ENCODE results near the gene TGFA. TPM values are rescaled to one million over a fixed set of nuclear protein-coding genes. Genes with fewer than 3 reads are reported as not detected.

TGFA gene
- total RNA-seq, 1 experiment from 2014 or later, result 2.5 TPM

- Mint-ChIP-seq H3K4me1 (peaks cover 4% of the 10 kb centered on the region; the same call in 1 of the 2 replicates), H3K27ac (no peak overlapping the region), H3K36me3 (no peaks in the 10 kb centered on the region), H3K9me3 (peaks cover 5% of the 10 kb centered on the region; the same call in 1 of the 2 replicates), H3K4me3 (no peak overlapping the region), H3K27me3 (ENCODE audit: low read depth) (peaks cover 47% of the 10 kb centered on the region)
- CTCF ChIA-PET, result interaction anchor here (0.6 kb wide), 1 partner anchor 173 kb away, joined by 3 read pairs; no protein-coding TSS in a partner anchor
- TF ChIP-seq NR3C1 (CRISPR knock-in tag; conservative IDR thresholded peaks at IDR 0.05; ENCODE audit: low read depth) (no peak), FOXJ3 (CRISPR knock-in tag; IDR thresholded peaks at IDR 0.05; ENCODE audit: borderline replicate concordance) (no peak), CTCF (IDR thresholded peaks at IDR 0.05) (no peak), ZNF423 (CRISPR knock-in tag; IDR thresholded peaks at IDR 0.05) (no peak), ATF6 (CRISPR knock-in tag; IDR thresholded peaks at IDR 0.05) (no peak)
- POLR2A ChIA-PET, result no interaction called here
- DNase-seq (ENCODE audit: low spot score) (no peak), ATAC-seq (no peak)
Measured at GRCh38 chr2:70469961-70470360, 83.7 kb downstream of the TGFA start.

GRCh38 chr2:70469435-70469834, 84.2 kb downstream of the TGFA start:
- H3K27ac Mint-ChIP-seq, result no peak overlapping the region
- POLR2A ChIA-PET, result no interaction called here
- TF ChIP-seq ZMAT4 (CRISPR knock-in tag; IDR thresholded peaks at IDR 0.05) (no peak), AFF4 (CRISPR knock-in tag; IDR thresholded peaks at IDR 0.05; ENCODE audit: borderline replicate concordance) (no peak), TEAD1 (CRISPR knock-in tag; IDR thresholded peaks at IDR 0.05) (no peak), ZNF512 (CRISPR knock-in tag; IDR thresholded peaks at IDR 0.05; ENCODE audit: borderline replicate concordance) (no peak), ZNF317 (CRISPR knock-in tag; IDR thresholded peaks at IDR 0.05; ENCODE audit: borderline replicate concordance, low read depth) (no peak), FOXP4 (CRISPR knock-in tag; IDR thresholded peaks at IDR 0.05) (no peak), CTCF (IDR thresholded peaks at IDR 0.05) (no peak), SMAD3 (CRISPR knock-in tag; IDR thresholded peaks at IDR 0.05; ENCODE audit: borderline replicate concordance) (no peak), CDX4 (CRISPR knock-in tag; IDR thresholded peaks at IDR 0.05; ENCODE audit: borderline replicate concordance) (no peak), ZNF121 (CRISPR knock-in tag; IDR thresholded peaks at IDR 0.05) (no peak), ELF4 (CRISPR knock-in tag; IDR thresholded peaks at IDR 0.05; ENCODE audit: low read depth) (no peak)

More at GRCh38 chr2:70469435-70469834, 84.2 kb downstream of the TGFA start:
- DNase-seq (ENCODE audit: low spot score) (no peak), ATAC-seq (no peak)
- CTCF ChIA-PET, result no interaction called here
- H3K4me1 Mint-ChIP-seq, result peaks cover 4% of the 10 kb centered on the region; the same call in 1 of the 2 replicates
- no peaks in the 10 kb centered on the region for H3K36me3 Mint-ChIP-seq
- H3K27me3 Mint-ChIP-seq (ENCODE audit: low read depth), result peaks cover 47% of the 10 kb centered on the region
- H3K9me3 Mint-ChIP-seq, result peaks cover 5% of the 10 kb centered on the region; the same call in 1 of the 2 replicates
- H3K4me3 Mint-ChIP-seq, result no peak overlapping the region

Measured in WTC11 (cell line).